SK-N-SH treated with all-trans-retinoic acid at 6 μM for 48 hours (cell line): ENCODE measurements around the gene ANKRD44.

Source experiments
- CREB5 ChIP-seq: fragments of 250-450 bp; sonication (Bioruptor Pico); IDR thresholded peaks from 2 replicates; pipeline ENCODE4 v1.5.1; 2020; ENCODE audit warnings: low read depth, mild to moderate bottlenecking, moderate library complexity
- POU6F1 ChIP-seq: fragments of 250-450 bp; sonication (Bioruptor Pico); IDR thresholded peaks from 2 replicates; pipeline ENCODE4 v1.8.0; 2021; ENCODE audit warnings: low read depth, mild to moderate bottlenecking, moderate library complexity, borderline replicate concordance
- ZFP30 ChIP-seq: fragments of 450-650 bp; formaldehyde crosslinking; IDR thresholded peaks from 2 replicates; pipeline ENCODE4 v1.5.0; 2022; ENCODE audit warnings: mild to moderate bottlenecking, moderate library complexity
- ZNF565 ChIP-seq: fragments of 450-650 bp; formaldehyde crosslinking; conservative IDR thresholded peaks from 2 replicates; pipeline ENCODE4 v1.5.0; 2020; ENCODE audit warnings: low read depth, mild to moderate bottlenecking, moderate library complexity

- TF ChIP-seq ZNF565 (no peak), CREB5 (CRISPR knock-in tag) (no peak), POU6F1 (CRISPR knock-in tag) (no peak), ZFP30 (CRISPR knock-in tag) (no peak)
These were observed 104.9 kb downstream of the ANKRD44 start for GRCh38 chr2:197205585-197206215.
